Activated T-cell treated with anti-CD3 and anti-CD28 coated beads, Interleukin-2, amount 50 U/mL, for 48 hours (primary cell): ENCODE results near the gene OTUD6A.
"Not testable (repeated sequence)": the region's sequence is repeated elsewhere in the genome, so short reads cannot be mapped to it uniquely, and the experiment has no call there.

Source experiments
- DNase-seq, 2 experiments: peaks; one replicate each; pipeline ENCODE4 v3.0.0-alpha.2; 2020

The OTUD6A gene

GRCh38 chrX:70049925-70050324 lies 12.3 kb upstream of the OTUD6A start, which contains the start of gene AWAT2:
Gene AWAT2, minus strand, starts transcription at chrX:70049938. Its CDS starts 6 bp downstream, at chrX:70049932.
- DNase-seq = no peak

GRCh38 chrX:70052895-70053615 lies 9.2 kb upstream of the OTUD6A start:
- no peak for DNase-seq

DNA sequence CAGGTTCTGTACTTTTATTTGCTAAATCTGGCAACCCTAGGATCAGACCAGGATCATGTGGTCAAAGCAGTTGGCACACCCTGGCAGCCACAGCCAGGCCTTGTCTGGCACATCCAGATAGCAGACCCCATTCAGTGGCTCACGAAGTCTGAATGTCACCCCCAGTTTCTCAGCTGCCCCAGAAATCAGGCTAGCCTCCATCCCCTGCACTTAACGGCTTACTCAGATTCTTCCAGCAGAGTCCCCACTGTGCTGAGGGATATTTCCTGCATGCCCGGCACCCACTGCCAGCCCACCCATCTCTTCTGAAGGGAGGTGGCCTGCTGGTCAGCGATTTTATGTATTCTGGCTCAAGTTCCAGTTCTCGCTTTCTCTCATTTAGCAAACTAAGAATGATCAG lies 7.9 kb upstream of the OTUD6A start:
- DNase-seq = no peak

DNA sequence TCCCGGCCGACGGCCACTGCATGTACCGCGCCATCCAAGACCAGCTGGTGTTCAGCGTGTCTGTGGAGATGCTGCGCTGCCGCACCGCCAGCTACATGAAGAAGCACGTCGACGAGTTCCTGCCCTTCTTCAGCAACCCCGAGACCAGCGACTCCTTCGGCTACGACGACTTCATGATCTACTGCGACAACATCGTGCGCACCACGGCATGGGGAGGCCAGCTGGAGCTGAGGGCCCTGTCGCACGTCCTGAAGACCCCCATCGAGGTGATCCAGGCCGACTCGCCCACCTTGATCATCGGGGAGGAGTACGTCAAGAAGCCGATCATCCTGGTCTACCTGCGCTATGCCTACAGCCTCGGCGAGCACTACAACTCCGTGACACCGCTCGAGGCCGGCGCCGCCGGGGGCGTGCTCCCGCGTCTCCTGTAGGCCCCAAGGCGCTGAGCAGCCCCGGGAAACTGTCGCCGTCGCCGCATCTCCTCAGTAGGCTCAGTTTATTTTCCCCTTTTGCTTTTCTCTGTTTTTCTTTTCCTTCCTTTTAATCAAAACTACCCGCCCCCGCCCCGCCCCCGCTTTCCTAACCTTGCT lies 799 bp downstream of the OTUD6A start:
- DNase-seq = no peak

GRCh38 chrX:70066646-70067045 lies 4.4 kb downstream of the OTUD6A start:
- no peak for DNase-seq

DNA sequence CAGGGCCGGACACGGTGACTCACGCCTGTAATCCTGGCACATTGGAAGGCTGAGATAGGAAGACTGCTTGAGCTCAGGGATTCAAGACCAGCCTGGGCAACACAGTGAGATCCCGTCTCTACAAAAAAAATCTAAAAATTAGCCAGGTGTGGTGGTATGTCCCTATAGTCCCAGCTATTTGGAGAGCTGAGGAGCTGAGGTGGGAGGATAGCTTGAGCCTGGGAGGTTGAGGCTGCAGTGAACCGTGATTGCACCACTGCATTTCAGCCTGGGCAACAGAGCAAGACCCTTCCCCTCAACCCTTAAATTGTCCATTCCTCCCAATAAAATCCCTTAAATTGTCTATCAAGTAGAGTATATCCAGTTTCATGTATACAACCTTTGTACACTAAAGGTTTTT lies 17.0 kb downstream of the OTUD6A start:
- DNase-seq = no peak

DNA sequence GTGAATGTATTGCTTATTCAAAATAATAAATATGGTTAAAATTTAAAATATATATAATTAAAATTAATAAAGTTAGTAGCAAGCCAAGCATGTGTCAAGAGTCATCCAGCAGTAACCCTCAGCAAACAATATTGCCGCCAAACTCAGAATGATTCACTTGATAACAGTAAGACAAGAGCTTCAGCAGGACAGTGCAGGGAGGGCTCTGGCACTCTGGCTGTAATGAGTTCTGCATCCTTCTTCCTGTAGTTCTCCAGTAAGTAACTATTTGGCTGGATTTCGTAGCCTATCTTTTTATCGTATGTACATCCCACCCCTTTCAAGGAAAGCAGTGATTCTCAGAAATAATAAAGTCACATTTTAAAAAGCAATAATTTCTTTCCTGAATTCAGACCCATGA lies 17.6 kb downstream of the OTUD6A start:
- no peak for DNase-seq

DNA sequence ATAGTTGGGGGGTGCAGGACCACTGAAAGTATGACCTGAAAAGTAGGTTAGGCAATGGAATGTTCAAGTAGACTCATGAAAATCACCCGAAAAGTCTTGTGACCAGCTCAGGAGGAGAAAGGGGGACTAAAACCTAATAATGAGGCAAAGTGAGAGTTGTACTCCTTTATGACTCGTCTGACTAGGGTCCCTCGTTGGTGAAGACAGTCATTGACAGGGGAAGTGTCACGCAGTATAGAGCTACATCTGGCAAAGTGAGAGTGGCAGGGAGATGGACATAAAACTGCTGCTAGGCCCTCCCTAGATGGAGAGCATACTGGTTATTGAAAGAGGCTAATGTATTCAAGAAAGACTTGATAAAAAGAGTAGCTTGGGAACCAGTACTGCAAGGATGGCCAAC lies 20.5 kb downstream of the OTUD6A start:
- no peak for DNase-seq

DNA sequence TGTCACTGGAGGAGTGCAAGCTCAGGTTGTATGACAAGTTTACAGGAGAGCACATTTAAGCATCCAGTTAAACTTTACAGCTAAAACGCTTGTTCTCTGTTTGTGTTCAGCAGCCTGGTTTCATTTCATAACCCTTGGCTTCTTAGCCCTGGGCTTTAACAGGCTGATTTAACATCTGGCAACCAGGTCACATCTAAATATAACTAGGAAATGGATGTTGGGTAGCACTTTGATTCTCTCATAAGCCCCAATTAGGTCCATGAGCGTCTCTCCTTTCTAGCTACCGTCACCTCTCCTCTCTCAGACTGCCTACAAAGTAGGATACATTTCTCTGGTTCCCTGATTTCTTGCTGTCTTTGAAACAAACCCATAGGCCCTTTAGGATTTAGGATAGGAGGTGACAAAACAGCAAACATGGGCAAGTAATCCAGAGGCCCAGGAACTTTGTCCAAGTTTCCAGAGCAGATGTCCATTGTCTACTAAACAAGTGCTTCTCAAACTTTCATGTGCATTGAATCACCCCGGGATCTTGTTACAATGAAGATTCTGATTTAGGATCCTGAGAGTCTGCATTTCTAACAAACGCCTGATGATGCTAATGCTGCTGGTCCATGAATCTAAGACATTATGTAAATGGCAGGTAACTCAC lies 22.5 kb downstream of the OTUD6A start:
- no peak for DNase-seq

DNA sequence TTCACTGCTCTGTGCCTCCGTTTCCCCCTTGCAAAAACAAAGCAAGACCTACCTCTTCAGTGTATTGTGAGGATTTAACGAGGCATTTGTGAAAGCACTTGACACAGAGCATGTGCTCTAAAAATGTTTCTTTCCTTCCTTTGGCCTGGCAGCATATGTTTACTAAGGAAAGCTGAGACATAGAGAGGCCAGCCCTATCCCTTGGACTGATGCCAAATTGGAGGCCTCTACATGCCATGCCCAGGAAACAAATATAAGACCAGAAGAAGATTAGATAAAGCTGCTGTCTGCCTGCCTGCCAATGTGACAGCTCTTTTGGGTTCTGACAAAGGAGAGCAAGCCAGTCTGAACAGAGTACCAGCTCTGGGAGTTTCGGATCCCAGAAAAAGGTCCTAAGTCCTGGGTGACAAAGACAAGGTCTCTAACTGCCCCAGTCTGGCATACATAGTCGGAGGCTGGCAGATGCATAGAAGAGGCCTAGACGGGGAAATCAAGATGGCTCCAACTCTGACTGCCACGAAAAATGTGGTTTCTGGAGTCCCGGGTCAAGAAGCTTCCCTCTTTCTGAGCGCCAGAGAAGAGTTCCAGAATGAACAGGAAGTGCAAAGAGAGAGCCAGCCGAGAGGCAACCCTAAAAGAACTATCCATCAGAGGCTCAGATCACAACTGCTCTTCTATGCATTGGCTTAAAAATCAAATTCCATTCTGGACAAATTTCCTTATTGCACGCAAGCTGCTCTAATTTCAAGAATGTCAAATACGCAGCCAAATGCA lies 25.8 kb downstream of the OTUD6A start:
- no peak for DNase-seq

GRCh38 chrX:70088751-70089150 lies 26.5 kb downstream of the OTUD6A start:
- no peak for DNase-seq

DNA sequence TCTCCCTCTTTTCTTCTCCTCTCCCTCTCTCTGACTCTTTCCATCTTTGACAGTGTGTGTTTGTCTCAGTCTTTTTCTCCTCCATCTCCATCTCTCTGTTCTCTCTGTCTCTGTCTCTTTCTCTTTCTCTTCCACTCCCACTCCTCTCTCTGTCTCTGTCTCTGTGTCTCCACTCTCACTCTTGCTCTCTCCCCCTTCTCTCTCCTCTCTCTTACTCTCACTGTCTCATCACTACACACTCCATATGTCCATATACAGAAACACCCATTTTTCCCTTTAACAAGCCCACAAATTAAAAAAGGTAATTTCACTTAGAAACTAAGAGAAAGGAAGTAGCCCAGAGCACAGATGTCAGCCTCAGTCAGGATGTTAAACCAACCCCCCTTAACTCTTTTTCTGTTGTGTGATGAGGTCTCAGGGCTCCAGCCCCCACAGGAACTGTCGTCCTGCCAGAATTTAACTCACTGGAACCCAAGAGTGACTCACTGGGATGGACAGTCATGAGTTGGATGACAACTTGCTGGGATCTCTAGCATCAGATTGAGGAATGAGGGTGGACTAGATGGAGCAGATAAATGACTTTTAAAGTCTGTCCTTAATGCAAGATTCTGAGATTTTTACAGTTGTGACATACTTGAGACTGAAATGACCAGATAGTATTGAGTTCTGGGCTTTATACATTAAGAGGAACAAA lies 27.5 kb downstream of the OTUD6A start:
- DNase-seq = no peak

GRCh38 chrX:70092247-70092646 lies 30.0 kb downstream of the OTUD6A start:
- DNase-seq = no peak

DNA sequence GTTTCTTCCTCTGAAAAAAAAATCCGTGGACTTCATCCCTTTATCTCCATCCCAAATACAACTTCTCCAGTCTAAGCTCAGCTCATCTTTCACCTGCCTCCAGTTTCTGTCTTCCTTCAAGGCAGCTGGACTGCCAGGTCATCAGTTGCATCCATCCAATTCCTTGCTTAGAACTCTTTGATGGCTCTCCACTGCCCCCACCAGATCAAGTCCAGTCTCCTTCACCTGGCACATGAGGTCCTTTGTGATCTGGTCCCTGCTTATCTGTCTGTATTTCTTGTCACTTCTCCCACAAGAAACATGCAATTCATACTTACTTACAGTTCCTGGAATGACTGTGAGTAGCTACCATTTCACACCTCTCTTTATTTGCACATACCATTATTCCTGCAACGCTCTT lies 33.8 kb downstream of the OTUD6A start:
- DNase-seq = no peak

DNA sequence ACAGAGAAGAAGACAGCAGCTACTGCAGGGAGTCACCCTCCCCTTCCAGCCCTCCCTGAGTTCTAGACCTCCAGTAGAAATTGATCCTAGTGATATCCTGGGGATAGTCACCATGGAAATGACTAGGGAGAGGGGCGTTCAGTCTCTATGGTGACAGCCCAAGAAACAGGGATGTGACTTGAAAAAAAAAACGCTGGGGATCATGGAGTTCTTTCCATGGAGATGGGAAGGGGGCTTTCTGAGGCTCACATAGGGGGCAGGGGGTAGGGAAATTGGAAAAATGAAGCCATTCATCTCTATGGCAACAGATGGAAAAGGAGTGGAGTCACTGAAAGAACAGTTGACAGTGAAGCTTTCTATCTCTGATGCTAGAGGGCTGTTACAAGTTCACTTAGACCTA lies 43.0 kb downstream of the OTUD6A start:
- no peak for DNase-seq

DNA sequence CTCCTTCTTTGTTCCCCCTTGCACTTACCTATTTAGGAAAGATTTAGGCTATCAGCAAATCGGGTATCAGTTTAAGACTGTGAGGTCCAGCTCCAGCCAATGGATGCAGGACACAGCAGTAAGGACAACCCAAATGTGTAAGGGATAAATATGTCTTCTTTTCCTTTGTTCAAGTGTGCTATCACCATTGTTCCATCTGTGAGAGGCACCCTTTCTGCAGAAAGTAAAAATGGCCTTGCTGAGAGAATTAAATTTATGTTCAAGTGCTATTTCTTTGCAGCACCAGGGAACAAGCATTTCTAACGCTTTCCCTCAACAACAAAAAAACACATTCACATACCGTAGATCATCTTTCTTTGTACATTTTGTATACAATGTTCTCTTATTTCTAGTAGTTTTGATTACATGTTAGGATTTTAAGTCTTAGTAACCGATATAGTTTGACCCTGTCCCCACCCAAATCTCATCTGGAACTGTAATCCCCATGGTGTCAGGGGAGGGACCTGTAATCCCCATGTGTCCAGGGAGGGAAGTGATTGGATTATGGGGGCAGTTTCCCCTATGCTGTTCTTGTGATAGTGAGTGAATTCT lies 49.3 kb downstream of the OTUD6A start:
- DNase-seq = not testable (repeated sequence)
